Astrocyte (in vitro differentiated cells and primary cell): ENCODE data around the gene PSMD3.

Experiments used
- EZH2 ChIP-seq: IDR thresholded peaks from 2 replicates; pipeline ENCODE4 v1.6.1; 2012; ENCODE audit warnings: mild to moderate bottlenecking, low read length, inconsistent platforms; ENCODE audit not compliant: insufficient read depth
- TF ChIP-seq, protein P1 (sequence below): IDR thresholded peaks from 2 replicates; pipeline ENCODE4 v1.5.1; 2011; ENCODE audit warnings: low read depth, mild to moderate bottlenecking, inconsistent platforms, low read length, moderate library complexity; ENCODE audit not compliant: insufficient read depth

DNA sequence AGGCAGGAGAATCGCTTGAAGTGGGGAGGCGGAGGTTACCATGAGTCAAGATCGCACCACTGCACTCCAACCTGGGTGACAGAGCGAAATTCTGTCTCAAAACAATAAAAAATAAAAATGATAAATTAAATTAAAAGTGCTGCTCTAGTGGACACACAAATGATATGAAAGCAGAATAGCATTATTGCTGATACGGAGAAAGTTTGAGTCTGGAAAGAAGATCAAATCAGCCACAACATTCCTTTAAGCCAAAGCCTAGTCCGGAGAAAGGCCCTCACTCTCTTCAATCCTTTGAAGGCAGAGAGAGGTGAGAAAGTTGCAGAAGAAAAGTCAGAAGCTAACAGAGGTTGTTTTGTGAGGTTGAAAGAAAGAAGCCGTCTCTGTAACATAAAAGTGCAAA lies 19.6 kb downstream of the PSMD3 start:
- TF ChIP-seq, protein P1, sequence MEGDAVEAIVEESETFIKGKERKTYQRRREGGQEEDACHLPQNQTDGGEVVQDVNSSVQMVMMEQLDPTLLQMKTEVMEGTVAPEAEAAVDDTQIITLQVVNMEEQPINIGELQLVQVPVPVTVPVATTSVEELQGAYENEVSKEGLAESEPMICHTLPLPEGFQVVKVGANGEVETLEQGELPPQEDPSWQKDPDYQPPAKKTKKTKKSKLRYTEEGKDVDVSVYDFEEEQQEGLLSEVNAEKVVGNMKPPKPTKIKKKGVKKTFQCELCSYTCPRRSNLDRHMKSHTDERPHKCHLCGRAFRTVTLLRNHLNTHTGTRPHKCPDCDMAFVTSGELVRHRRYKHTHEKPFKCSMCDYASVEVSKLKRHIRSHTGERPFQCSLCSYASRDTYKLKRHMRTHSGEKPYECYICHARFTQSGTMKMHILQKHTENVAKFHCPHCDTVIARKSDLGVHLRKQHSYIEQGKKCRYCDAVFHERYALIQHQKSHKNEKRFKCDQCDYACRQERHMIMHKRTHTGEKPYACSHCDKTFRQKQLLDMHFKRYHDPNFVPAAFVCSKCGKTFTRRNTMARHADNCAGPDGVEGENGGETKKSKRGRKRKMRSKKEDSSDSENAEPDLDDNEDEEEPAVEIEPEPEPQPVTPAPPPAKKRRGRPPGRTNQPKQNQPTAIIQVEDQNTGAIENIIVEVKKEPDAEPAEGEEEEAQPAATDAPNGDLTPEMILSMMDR = no peak
- no peak for TF ChIP-seq EZH2
